Gastroesophageal sphincter (tissue), 3 donors: ENCODE measurements around the gene LSM6.

Source experiments
- EP300 ChIP-seq: sonication (generic); formaldehyde crosslinking; IDR thresholded peaks from one replicate; pipeline ENCODE4 v1.6.1; 2017; ENCODE audit warnings: antibody characterized with exemption, mild to moderate bottlenecking
- TF ChIP-seq, protein P1 (sequence below), 4 experiments: fragments of 200-600 bp in 2 of 4; fragments of 450-650 bp in 2 of 4; sonication (generic) in 1 of 4; IDR thresholded peaks; one replicate each; pipeline ENCODE4 v1.5.1; 2017 to 2019; ENCODE audit warnings: antibody characterized with exemption in 4 of 4, mild to moderate bottlenecking in 2 of 4, moderate library complexity in 2 of 4

DNA sequence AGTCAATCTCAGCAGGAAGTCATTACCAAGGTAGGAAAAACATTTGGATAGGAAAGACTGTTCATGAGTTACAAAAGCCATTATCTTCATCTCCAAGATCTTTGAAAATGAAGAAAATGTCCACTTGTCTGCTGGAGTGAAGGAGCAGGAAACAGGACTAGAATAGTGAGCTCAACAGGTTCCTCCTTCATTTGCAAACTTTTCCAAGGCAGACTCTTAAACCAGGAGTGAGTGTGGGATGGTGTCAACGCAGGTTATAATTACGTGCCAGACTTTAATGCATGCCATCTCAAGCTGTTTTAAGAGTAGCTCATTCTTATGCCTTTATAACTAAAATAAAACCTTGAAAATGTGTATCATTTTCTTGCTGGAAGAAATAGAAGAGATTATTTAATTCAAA, 35.4 kb downstream of the LSM6 start:
- TF ChIP-seq, protein P1, sequence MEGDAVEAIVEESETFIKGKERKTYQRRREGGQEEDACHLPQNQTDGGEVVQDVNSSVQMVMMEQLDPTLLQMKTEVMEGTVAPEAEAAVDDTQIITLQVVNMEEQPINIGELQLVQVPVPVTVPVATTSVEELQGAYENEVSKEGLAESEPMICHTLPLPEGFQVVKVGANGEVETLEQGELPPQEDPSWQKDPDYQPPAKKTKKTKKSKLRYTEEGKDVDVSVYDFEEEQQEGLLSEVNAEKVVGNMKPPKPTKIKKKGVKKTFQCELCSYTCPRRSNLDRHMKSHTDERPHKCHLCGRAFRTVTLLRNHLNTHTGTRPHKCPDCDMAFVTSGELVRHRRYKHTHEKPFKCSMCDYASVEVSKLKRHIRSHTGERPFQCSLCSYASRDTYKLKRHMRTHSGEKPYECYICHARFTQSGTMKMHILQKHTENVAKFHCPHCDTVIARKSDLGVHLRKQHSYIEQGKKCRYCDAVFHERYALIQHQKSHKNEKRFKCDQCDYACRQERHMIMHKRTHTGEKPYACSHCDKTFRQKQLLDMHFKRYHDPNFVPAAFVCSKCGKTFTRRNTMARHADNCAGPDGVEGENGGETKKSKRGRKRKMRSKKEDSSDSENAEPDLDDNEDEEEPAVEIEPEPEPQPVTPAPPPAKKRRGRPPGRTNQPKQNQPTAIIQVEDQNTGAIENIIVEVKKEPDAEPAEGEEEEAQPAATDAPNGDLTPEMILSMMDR (IDR thresholded peaks at IDR 0.05), result no peak
- no peak for TF ChIP-seq EP300
